Endothelial cell of umbilical vein (primary cell): ENCODE data around the gene ZC3H13. TPM values are rescaled to one million over a fixed set of nuclear protein-coding genes. Genes with fewer than 3 reads are reported as not detected.

Experiments used
- BruUV-seq: library from RNA; stranded (reverse); fragments of 400-500 nt; replicated peaks from 2 replicates; lab custom pipeline; 2021; lab: Mats Ljungman, UMichigan
- CTCF ChIA-PET: fragments of 300-600, 350-600 bp; sonication (Branson Sonifier 250); formaldehyde crosslinking; loops from one replicate; lab custom pipeline; 2021; ENCODE audit warnings: antibody characterized with exemption, inconsistent platforms; lab: Charles Lee
- POLR2A ChIA-PET: fragments of 300-600, 350-600 bp; sonication (Branson Sonifier 250); formaldehyde crosslinking; loops from one replicate; lab custom pipeline; 2021; ENCODE audit warnings: antibody characterized with exemption, inconsistent platforms; lab: Charles Lee
- DNase-seq: peaks from one replicate; pipeline ENCODE4 v3.0.0-alpha.2; 2011; ENCODE audit warnings: low read depth, low spot score
- FAIRE-seq: peaks from 2 replicates; lab custom pipeline; 2011; peaks lifted over from hg19 to GRCh38; lab: Jason Lieb, UNC
- H2AFZ ChIP-seq: 2 replicates; pipeline ENCODE4 v1.6.0; 2012; ENCODE audit warnings: low read depth, low read length, control low read depth, inconsistent platforms
- H3K27ac ChIP-seq: 2 replicates; pipeline ENCODE4 v1.5.1; 2011; ENCODE audit warnings: low read depth, mild to moderate bottlenecking, control low read depth, low read length, moderate library complexity; ENCODE audit not compliant: insufficient read depth
- H3K27me3 ChIP-seq, 2 experiments: 2 replicates each; pipeline versions ENCODE4 v1.6.0 to v1.6.1; 2011; ENCODE audit warnings: low read length in 2 of 2, mixed read lengths in 1 of 2; ENCODE audit not compliant: control insufficient read depth in 2 of 2, insufficient read depth in 2 of 2
- H3K36me3 ChIP-seq, 2 experiments: 2 replicates in 1 of 2; 3 replicates in 1 of 2; pipeline ENCODE4 v1.5.1; 2011; ENCODE audit warnings: low read length in 2 of 2, mild to moderate bottlenecking in 1 of 2, moderate library complexity in 1 of 2; ENCODE audit not compliant: control insufficient read depth in 2 of 2, insufficient read depth in 2 of 2; ENCODE audit errors: extremely low read depth in 1 of 2
- H3K4me1 ChIP-seq: 3 replicates; pipeline ENCODE4 v1.5.1; 2011; ENCODE audit warnings: mild to moderate bottlenecking, low read length; ENCODE audit not compliant: control insufficient read depth, insufficient read depth; ENCODE audit errors: extremely low read depth
- H3K4me2 ChIP-seq: 2 replicates; pipeline ENCODE4 v1.6.1; 2011; ENCODE audit warnings: low read length, control low read depth, mixed read lengths; ENCODE audit not compliant: insufficient read depth
- H3K4me3 ChIP-seq, 3 experiments: fragments of 200-600 bp in 1 of 3; sonication (generic), shearing (Covaris generic) in 1 of 3; replicated peaks in 1 of 3; 2 replicates each; pipeline ENCODE4 v1.5.1; 2011 to 2016; ENCODE audit warnings: control low read depth in 3 of 3, low read length in 3 of 3, mild to moderate bottlenecking in 2 of 3, inconsistent platforms in 1 of 3, low read depth in 1 of 3, moderate library complexity in 1 of 3; ENCODE audit not compliant: insufficient read depth in 1 of 3
- H3K79me2 ChIP-seq: 2 replicates; pipeline ENCODE4 v1.6.0; 2012; ENCODE audit warnings: low read length, inconsistent platforms; ENCODE audit not compliant: control insufficient read depth, insufficient read depth
- H3K9ac ChIP-seq: replicated peaks from 2 replicates; pipeline ENCODE3; 2011; ENCODE audit warnings: low read length, control low read depth; ENCODE audit not compliant: insufficient read depth; ENCODE audit errors: extremely low read depth
- H3K9me1 ChIP-seq: replicated peaks from 3 replicates; pipeline ENCODE4 v1.6.0; 2011; ENCODE audit warnings: mild to moderate bottlenecking, low read length; ENCODE audit not compliant: control insufficient read depth, insufficient read depth; ENCODE audit errors: extremely low read depth
- H3K9me3 ChIP-seq: replicated peaks from 2 replicates; pipeline ENCODE4 v1.5.1; 2012; ENCODE audit warnings: low read length, inconsistent platforms; ENCODE audit not compliant: control insufficient read depth, insufficient read depth
- H4K20me1 ChIP-seq: replicated peaks from 2 replicates; pipeline ENCODE3; 2011; ENCODE audit warnings: mild to moderate bottlenecking, low read length; ENCODE audit not compliant: control insufficient read depth, insufficient read depth; ENCODE audit errors: extremely low read depth
- EZH2 ChIP-seq: IDR thresholded peaks from 2 replicates; pipeline ENCODE4 v1.6.1; 2012; ENCODE audit warnings: borderline replicate concordance, low read depth, mild to moderate bottlenecking, moderate library complexity, low read length, inconsistent platforms; ENCODE audit not compliant: severe bottlenecking
- FOS ChIP-seq: IDR thresholded peaks from 2 replicates; pipeline ENCODE4 v1.6.1; 2011; ENCODE audit warnings: mild to moderate bottlenecking, low read length, moderate library complexity, borderline replicate concordance; ENCODE audit not compliant: insufficient read depth
- GATA2 ChIP-seq: IDR thresholded peaks from 2 replicates; pipeline ENCODE4 v1.7.0; 2011; ENCODE audit warnings: low read depth, mild to moderate bottlenecking, moderate library complexity, mixed read lengths, low read length; ENCODE audit not compliant: insufficient read length, insufficient read depth
- JUN ChIP-seq: IDR thresholded peaks from 2 replicates; pipeline ENCODE4 v1.6.1; 2011; ENCODE audit warnings: borderline replicate concordance, low read depth; ENCODE audit not compliant: insufficient read length, insufficient read depth
- MYC ChIP-seq: IDR thresholded peaks from one replicate; pipeline ENCODE4 v1.6.1; 2011; ENCODE audit warnings: mild to moderate bottlenecking, low read depth, low read length
- POLR2A ChIP-seq: IDR thresholded peaks from 2 replicates; pipeline ENCODE4 v1.6.1; 2012; ENCODE audit warnings: low read depth, mild to moderate bottlenecking, control low read depth, low read length
- POLR2AphosphoS5 ChIP-seq: IDR thresholded peaks from 2 replicates; pipeline ENCODE4 v1.6.1; 2012; ENCODE audit warnings: low read depth, mild to moderate bottlenecking, control low read depth, low read length, moderate library complexity; ENCODE audit not compliant: insufficient read depth
- dilution Hi-C: fragments of 300-500 bp; cut with MboI; formaldehyde crosslinking; loops from one replicate; pipeline ENCODE4 v1.15.0; 2019; ENCODE audit warnings: low sequenced_read_pairs; ENCODE audit not compliant: extremely low pct_ligation_motif_present
- intact Hi-C: fragments of 100-400 bp; cut with micrococcal nuclease; formaldehyde crosslinking; loops from one replicate; pipeline ENCODE4 v1.10.0; 2022
- polyA plus RNA-seq, 4 experiments: library from polyadenylated mRNA; depleted of rRNA in 3 of 4; stranded (reverse) in 3 of 4; unstranded in 1 of 4; fragments of >200 nt; gene quantifications; 2 replicates each; pipeline versions ENCODE4 v1.2.1 to v1.2.3, GENCODE V29; 2011 to 2012; ENCODE audit warnings: missing spikeins in 1 of 4
- total RNA-seq: library from RNA; stranded (reverse); gene quantifications from 2 replicates; pipeline ENCODE4 v1.2.3, GENCODE V29; 2021
- TF ChIP-seq, protein P1 (sequence below), 2 donors: IDR thresholded peaks; 1 replicate in 1 of 2; 2 replicates in 1 of 2; pipeline ENCODE4 v1.5.1; 2011; ENCODE audit warnings: low read length in 2 of 2, mild to moderate bottlenecking in 2 of 2, moderate library complexity in 2 of 2, control low read depth in 1 of 2, inconsistent platforms in 1 of 2, low read depth in 1 of 2; ENCODE audit not compliant: insufficient read depth in 1 of 2; ENCODE audit errors: extremely low read depth in 1 of 2
- TF ChIP-seq, protein P2 (sequence below): IDR thresholded peaks from 2 replicates; pipeline ENCODE4 v1.6.1; 2011; ENCODE audit not compliant: insufficient read depth, insufficient read length

ZC3H13 gene
- total and polyA plus RNA-seq, 2 donors (not counting 3 experiments of a cell fraction or from before 2014, with no cell fraction given): 3.8 to 36.6 TPM

- intact Hi-C loops: no loop called here
- ChIA-PET CTCF (interaction anchor here (1.8 kb wide), 1 partner anchor 12 kb away, joined by 4 read pairs; no protein-coding TSS in a partner anchor), POLR2A (no interaction called here)
- Histone ChIP-seq H3K9ac (no peak overlapping the region), H3K27me3 (no peaks in the 10 kb centered on the region), H3K4me1 (no peaks in the 10 kb centered on the region), H3K9me1 (peaks cover 2% of the 10 kb centered on the region), H3K36me3 (no peaks in the 10 kb centered on the region), H3K79me2 (peaks cover 33% of the 10 kb centered on the region), H3K27ac (no peak overlapping the region), H3K4me2 (no peak overlapping the region), H2AFZ (no peak overlapping the region), H3K4me3 (no peak overlapping the region), H3K9me3 (no peaks in the 10 kb centered on the region), H4K20me1 (no peaks in the 10 kb centered on the region)
- BruUV-seq: no TSS peak
- DNase-seq (no peak), FAIRE-seq (no peak)
- TF ChIP-seq, protein P1, sequence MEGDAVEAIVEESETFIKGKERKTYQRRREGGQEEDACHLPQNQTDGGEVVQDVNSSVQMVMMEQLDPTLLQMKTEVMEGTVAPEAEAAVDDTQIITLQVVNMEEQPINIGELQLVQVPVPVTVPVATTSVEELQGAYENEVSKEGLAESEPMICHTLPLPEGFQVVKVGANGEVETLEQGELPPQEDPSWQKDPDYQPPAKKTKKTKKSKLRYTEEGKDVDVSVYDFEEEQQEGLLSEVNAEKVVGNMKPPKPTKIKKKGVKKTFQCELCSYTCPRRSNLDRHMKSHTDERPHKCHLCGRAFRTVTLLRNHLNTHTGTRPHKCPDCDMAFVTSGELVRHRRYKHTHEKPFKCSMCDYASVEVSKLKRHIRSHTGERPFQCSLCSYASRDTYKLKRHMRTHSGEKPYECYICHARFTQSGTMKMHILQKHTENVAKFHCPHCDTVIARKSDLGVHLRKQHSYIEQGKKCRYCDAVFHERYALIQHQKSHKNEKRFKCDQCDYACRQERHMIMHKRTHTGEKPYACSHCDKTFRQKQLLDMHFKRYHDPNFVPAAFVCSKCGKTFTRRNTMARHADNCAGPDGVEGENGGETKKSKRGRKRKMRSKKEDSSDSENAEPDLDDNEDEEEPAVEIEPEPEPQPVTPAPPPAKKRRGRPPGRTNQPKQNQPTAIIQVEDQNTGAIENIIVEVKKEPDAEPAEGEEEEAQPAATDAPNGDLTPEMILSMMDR (IDR thresholded peaks at IDR 0.05; ENCODE audit: extremely low read depth in 1 of 2, insufficient read depth in 1 of 2, low read depth in 1 of 2, low read length in 2 of 2): no peak
- TF ChIP-seq JUN: no peak
- TF ChIP-seq EZH2: no peak
- no peak for TF ChIP-seq POLR2A
- no peak for TF ChIP-seq FOS
- no peak for TF ChIP-seq POLR2AphosphoS5
- TF ChIP-seq GATA2: no peak
- no peak for TF ChIP-seq MYC
- TF ChIP-seq, protein P2, sequence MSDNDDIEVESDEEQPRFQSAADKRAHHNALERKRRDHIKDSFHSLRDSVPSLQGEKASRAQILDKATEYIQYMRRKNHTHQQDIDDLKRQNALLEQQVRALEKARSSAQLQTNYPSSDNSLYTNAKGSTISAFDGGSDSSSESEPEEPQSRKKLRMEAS: no peak
- dilution Hi-C loops: no loop called here
These were observed 20.8 kb downstream of the ZC3H13 start for GRCh38 chr13:46031581-46032263.
